ENCODE results near the gene CREB5.

The CREB5 gene

GRCh38 chr7:28442540-28443420, 30.5 kb downstream of the CREB5 start:
- DNase-seq (ENCODE audit: insufficient read length): no peak
- FAIRE-seq: no peak
- no peak for TF ChIP-seq POLR2AphosphoS5 (IDR thresholded peaks at IDR 0.05; ENCODE audit: low read depth, low read length)
- TF ChIP-seq TAF1 (IDR thresholded peaks at IDR 0.05; ENCODE audit: borderline replicate concordance, low read depth, low read length): no peak
- TF ChIP-seq POLR2A (IDR thresholded peaks at IDR 0.05; ENCODE audit: low read depth, low read length): no peak

- FAIRE-seq: no peak
- TF ChIP-seq POLR2AphosphoS5 (IDR thresholded peaks at IDR 0.05; ENCODE audit: low read depth, low read length) (no peak), POLR2A (IDR thresholded peaks at IDR 0.05; ENCODE audit: low read depth, low read length) (no peak), TAF1 (IDR thresholded peaks at IDR 0.05; ENCODE audit: borderline replicate concordance, low read depth, low read length) (no peak)
- DNase-seq (ENCODE audit: insufficient read length): no peak
These were observed 33.8 kb downstream of the CREB5 start for GRCh38 chr7:28446131-28446530.

- no peak for FAIRE-seq
- TF ChIP-seq TAF1 (IDR thresholded peaks at IDR 0.05; ENCODE audit: borderline replicate concordance, low read depth, low read length) (no peak), POLR2AphosphoS5 (IDR thresholded peaks at IDR 0.05; ENCODE audit: low read depth, low read length) (no peak), POLR2A (IDR thresholded peaks at IDR 0.05; ENCODE audit: low read depth, low read length) (no peak)
- no peak for DNase-seq (ENCODE audit: insufficient read length)
These were observed 34.8 kb downstream of the CREB5 start for GRCh38 chr7:28447071-28447470.

GRCh38 chr7:28448708-28449107, 36.4 kb downstream of the CREB5 start:
- TF ChIP-seq TAF1 (IDR thresholded peaks at IDR 0.05; ENCODE audit: borderline replicate concordance, low read depth, low read length) (no peak), POLR2A (IDR thresholded peaks at IDR 0.05; ENCODE audit: low read depth, low read length) (no peak), POLR2AphosphoS5 (IDR thresholded peaks at IDR 0.05; ENCODE audit: low read depth, low read length) (no peak)
- DNase-seq (ENCODE audit: insufficient read length): no peak
- no peak for FAIRE-seq

GRCh38 chr7:28452681-28453080, 40.4 kb downstream of the CREB5 start:
- no peak for TF ChIP-seq POLR2AphosphoS5 (IDR thresholded peaks at IDR 0.05; ENCODE audit: low read depth, low read length)
- TF ChIP-seq POLR2A (IDR thresholded peaks at IDR 0.05; ENCODE audit: low read depth, low read length): no peak
- no peak for TF ChIP-seq TAF1 (IDR thresholded peaks at IDR 0.05; ENCODE audit: borderline replicate concordance, low read depth, low read length)
- no peak for DNase-seq (ENCODE audit: insufficient read length)
- no peak for FAIRE-seq

- no peak for TF ChIP-seq POLR2AphosphoS5 (IDR thresholded peaks at IDR 0.05; ENCODE audit: low read depth, low read length)
- no peak for TF ChIP-seq POLR2A (IDR thresholded peaks at IDR 0.05; ENCODE audit: low read depth, low read length)
- TF ChIP-seq TAF1 (IDR thresholded peaks at IDR 0.05; ENCODE audit: borderline replicate concordance, low read depth, low read length): no peak
- no peak for DNase-seq (ENCODE audit: insufficient read length)
- FAIRE-seq: no peak
These were observed 43.2 kb downstream of the CREB5 start for GRCh38 chr7:28455486-28455885.

- TF ChIP-seq POLR2AphosphoS5 (IDR thresholded peaks at IDR 0.05; ENCODE audit: low read depth, low read length) (no peak), TAF1 (IDR thresholded peaks at IDR 0.05; ENCODE audit: borderline replicate concordance, low read depth, low read length) (no peak), POLR2A (IDR thresholded peaks at IDR 0.05; ENCODE audit: low read depth, low read length) (no peak)
- FAIRE-seq (no peak), DNase-seq (ENCODE audit: insufficient read length) (no peak)
These were observed 43.7 kb downstream of the CREB5 start for GRCh38 chr7:28456044-28456443.

GRCh38 chr7:28458732-28459131, 46.4 kb downstream of the CREB5 start:
- no peak for DNase-seq (ENCODE audit: insufficient read length)
- FAIRE-seq: no peak
- no peak for TF ChIP-seq POLR2A (IDR thresholded peaks at IDR 0.05; ENCODE audit: low read depth, low read length)
- TF ChIP-seq TAF1 (IDR thresholded peaks at IDR 0.05; ENCODE audit: borderline replicate concordance, low read depth, low read length): no peak

- DNase-seq (ENCODE audit: insufficient read length) (no peak), FAIRE-seq (no peak)
- no peak for TF ChIP-seq TAF1 (IDR thresholded peaks at IDR 0.05; ENCODE audit: borderline replicate concordance, low read depth, low read length)
- no peak for TF ChIP-seq POLR2A (IDR thresholded peaks at IDR 0.05; ENCODE audit: low read depth, low read length)
- TF ChIP-seq POLR2AphosphoS5 (IDR thresholded peaks at IDR 0.05; ENCODE audit: low read depth, low read length): no peak
These were observed 47.0 kb downstream of the CREB5 start for GRCh38 chr7:28459306-28459705.

GRCh38 chr7:28465697-28466096, 53.4 kb downstream of the CREB5 start:
- FAIRE-seq: no peak
- no peak for DNase-seq (ENCODE audit: insufficient read length)
- TF ChIP-seq TAF1 (IDR thresholded peaks at IDR 0.05; ENCODE audit: borderline replicate concordance, low read depth, low read length) (no peak), POLR2A (IDR thresholded peaks at IDR 0.05; ENCODE audit: low read depth, low read length) (no peak), POLR2AphosphoS5 (IDR thresholded peaks at IDR 0.05; ENCODE audit: low read depth, low read length) (no peak)

GRCh38 chr7:28466341-28466740, 54.0 kb downstream of the CREB5 start:
- TF ChIP-seq TAF1 (IDR thresholded peaks at IDR 0.05; ENCODE audit: borderline replicate concordance, low read depth, low read length): no peak
- TF ChIP-seq POLR2AphosphoS5 (IDR thresholded peaks at IDR 0.05; ENCODE audit: low read depth, low read length): no peak
- TF ChIP-seq POLR2A (IDR thresholded peaks at IDR 0.05; ENCODE audit: low read depth, low read length): no peak
- DNase-seq (ENCODE audit: insufficient read length): no peak
- FAIRE-seq: no peak

- FAIRE-seq (no peak), DNase-seq (ENCODE audit: insufficient read length) (no peak)
- TF ChIP-seq POLR2AphosphoS5 (IDR thresholded peaks at IDR 0.05; ENCODE audit: low read depth, low read length) (no peak), POLR2A (IDR thresholded peaks at IDR 0.05; ENCODE audit: low read depth, low read length) (no peak), TAF1 (IDR thresholded peaks at IDR 0.05; ENCODE audit: borderline replicate concordance, low read depth, low read length) (no peak)
These were observed 54.6 kb downstream of the CREB5 start for GRCh38 chr7:28466885-28467284.

Measured in GM12892 (cell line).